ENCODE results near the gene ZRANB3.

DNA sequence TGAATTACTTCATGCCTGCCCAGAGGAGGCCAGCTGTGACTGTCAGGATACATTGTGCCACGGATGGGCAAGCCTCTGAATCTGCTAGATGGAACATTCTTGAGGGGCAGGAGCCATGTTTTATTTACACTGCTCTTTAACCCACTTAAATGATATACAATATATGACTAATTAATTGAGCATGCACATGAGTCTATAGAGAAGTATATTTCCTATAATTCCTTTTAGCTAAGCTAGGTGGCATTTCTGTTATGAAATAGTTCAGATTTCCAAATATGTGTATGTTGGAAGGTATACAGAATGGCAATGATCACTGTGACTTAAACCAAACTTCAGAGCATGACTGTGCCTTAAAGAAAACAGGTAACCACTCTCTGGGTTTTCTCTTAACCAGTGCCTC, 347.2 kb downstream of the ZRANB3 start:
- TF ChIP-seq, protein P1, sequence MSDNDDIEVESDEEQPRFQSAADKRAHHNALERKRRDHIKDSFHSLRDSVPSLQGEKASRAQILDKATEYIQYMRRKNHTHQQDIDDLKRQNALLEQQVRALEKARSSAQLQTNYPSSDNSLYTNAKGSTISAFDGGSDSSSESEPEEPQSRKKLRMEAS (IDR thresholded peaks at IDR 0.05), result no peak
- no peak for TF ChIP-seq JUND (IDR thresholded peaks at IDR 0.05)
- TF ChIP-seq, protein P2, sequence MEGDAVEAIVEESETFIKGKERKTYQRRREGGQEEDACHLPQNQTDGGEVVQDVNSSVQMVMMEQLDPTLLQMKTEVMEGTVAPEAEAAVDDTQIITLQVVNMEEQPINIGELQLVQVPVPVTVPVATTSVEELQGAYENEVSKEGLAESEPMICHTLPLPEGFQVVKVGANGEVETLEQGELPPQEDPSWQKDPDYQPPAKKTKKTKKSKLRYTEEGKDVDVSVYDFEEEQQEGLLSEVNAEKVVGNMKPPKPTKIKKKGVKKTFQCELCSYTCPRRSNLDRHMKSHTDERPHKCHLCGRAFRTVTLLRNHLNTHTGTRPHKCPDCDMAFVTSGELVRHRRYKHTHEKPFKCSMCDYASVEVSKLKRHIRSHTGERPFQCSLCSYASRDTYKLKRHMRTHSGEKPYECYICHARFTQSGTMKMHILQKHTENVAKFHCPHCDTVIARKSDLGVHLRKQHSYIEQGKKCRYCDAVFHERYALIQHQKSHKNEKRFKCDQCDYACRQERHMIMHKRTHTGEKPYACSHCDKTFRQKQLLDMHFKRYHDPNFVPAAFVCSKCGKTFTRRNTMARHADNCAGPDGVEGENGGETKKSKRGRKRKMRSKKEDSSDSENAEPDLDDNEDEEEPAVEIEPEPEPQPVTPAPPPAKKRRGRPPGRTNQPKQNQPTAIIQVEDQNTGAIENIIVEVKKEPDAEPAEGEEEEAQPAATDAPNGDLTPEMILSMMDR (IDR thresholded peaks at IDR 0.05; ENCODE audit: low read depth, low read length, missing input control), result no peak
- no peak for TF ChIP-seq RAD21 (IDR thresholded peaks at IDR 0.05)
- no peak for TF ChIP-seq TAF1 (conservative IDR thresholded peaks at IDR 0.05)
- TF ChIP-seq EGR1 (IDR thresholded peaks at IDR 0.05; ENCODE audit: low read depth in 2 of 2), result no peak
- no peak for TF ChIP-seq GABPA (IDR thresholded peaks at IDR 0.05 in 1 of 2, conservative IDR thresholded peaks at IDR 0.05 in 1 of 2)
- TF ChIP-seq, protein P3, sequence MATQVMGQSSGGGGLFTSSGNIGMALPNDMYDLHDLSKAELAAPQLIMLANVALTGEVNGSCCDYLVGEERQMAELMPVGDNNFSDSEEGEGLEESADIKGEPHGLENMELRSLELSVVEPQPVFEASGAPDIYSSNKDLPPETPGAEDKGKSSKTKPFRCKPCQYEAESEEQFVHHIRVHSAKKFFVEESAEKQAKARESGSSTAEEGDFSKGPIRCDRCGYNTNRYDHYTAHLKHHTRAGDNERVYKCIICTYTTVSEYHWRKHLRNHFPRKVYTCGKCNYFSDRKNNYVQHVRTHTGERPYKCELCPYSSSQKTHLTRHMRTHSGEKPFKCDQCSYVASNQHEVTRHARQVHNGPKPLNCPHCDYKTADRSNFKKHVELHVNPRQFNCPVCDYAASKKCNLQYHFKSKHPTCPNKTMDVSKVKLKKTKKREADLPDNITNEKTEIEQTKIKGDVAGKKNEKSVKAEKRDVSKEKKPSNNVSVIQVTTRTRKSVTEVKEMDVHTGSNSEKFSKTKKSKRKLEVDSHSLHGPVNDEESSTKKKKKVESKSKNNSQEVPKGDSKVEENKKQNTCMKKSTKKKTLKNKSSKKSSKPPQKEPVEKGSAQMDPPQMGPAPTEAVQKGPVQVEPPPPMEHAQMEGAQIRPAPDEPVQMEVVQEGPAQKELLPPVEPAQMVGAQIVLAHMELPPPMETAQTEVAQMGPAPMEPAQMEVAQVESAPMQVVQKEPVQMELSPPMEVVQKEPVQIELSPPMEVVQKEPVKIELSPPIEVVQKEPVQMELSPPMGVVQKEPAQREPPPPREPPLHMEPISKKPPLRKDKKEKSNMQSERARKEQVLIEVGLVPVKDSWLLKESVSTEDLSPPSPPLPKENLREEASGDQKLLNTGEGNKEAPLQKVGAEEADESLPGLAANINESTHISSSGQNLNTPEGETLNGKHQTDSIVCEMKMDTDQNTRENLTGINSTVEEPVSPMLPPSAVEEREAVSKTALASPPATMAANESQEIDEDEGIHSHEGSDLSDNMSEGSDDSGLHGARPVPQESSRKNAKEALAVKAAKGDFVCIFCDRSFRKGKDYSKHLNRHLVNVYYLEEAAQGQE (IDR thresholded peaks at IDR 0.05), result no peak
- TF ChIP-seq YY1 (IDR thresholded peaks at IDR 0.05), result no peak
- TF ChIP-seq, protein P4, sequence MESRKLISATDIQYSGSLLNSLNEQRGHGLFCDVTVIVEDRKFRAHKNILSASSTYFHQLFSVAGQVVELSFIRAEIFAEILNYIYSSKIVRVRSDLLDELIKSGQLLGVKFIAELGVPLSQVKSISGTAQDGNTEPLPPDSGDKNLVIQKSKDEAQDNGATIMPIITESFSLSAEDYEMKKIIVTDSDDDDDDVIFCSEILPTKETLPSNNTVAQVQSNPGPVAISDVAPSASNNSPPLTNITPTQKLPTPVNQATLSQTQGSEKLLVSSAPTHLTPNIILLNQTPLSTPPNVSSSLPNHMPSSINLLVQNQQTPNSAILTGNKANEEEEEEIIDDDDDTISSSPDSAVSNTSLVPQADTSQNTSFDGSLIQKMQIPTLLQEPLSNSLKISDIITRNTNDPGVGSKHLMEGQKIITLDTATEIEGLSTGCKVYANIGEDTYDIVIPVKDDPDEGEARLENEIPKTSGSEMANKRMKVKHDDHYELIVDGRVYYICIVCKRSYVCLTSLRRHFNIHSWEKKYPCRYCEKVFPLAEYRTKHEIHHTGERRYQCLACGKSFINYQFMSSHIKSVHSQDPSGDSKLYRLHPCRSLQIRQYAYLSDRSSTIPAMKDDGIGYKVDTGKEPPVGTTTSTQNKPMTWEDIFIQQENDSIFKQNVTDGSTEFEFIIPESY (IDR thresholded peaks at IDR 0.05), result no peak

Data from liver (tissue), 3 donors.